Esophagus muscularis mucosa (tissue), 4 donors: ENCODE data around the gene ATP6V0E1. TPM values are rescaled to one million over a fixed set of nuclear protein-coding genes. Genes with fewer than 3 reads are reported as not detected.
A peak's percentile ranks its signal among the peaks of the same experiment; 100 is the strongest.

Source experiments
- DNase-seq: peaks from one replicate; pipeline ENCODE4 v3.0.0-alpha.2; 2017; ENCODE audit errors: extremely low spot score
- H3K27ac ChIP-seq, 4 donors: fragments of 200-600 bp; sonication (generic); replicated peaks in 1 of 4; 1 replicate in 3 of 4; 2 replicates in 1 of 4; pipeline ENCODE4 v1.5.1; 2016 to 2019; ENCODE audit warnings: mild to moderate bottlenecking in 1 of 4
- H3K27me3 ChIP-seq, 4 donors: fragments of 200-600 bp; sonication (generic); one replicate each; pipeline versions ENCODE4 v1.5.1 to v1.6.0; 2016 to 2019
- H3K36me3 ChIP-seq, 4 donors: fragments of 200-600 bp; sonication (generic); one replicate each; pipeline ENCODE4 v1.5.1; 2016 to 2019
- H3K4me1 ChIP-seq, 4 donors: fragments of 200-600 bp; sonication (generic); one replicate each; pipeline ENCODE4 v1.5.1; 2016 to 2019
- H3K4me3 ChIP-seq, 4 donors: fragments of 200-600 bp; sonication (generic); 1 replicate in 2 of 4; 2 replicates in 2 of 4; pipeline ENCODE4 v1.5.1; 2016 to 2019; ENCODE audit warnings: mild to moderate bottlenecking in 4 of 4, moderate library complexity in 1 of 4
- H3K9me3 ChIP-seq, 4 donors: fragments of 200-600 bp; sonication (generic); 1 replicate in 3 of 4; 2 replicates in 1 of 4; pipeline ENCODE4 v1.5.1; 2016 to 2019
- CTCF ChIP-seq, 3 experiments: fragments of 200-600 bp in 2 of 3; fragments of 450-650 bp in 1 of 3; sonication (generic) in 2 of 3; IDR thresholded peaks; one replicate each; pipeline ENCODE4 v1.5.1; 2017 to 2019; ENCODE audit warnings: antibody characterized with exemption in 3 of 3, mild to moderate bottlenecking in 2 of 3, moderate library complexity in 1 of 3
- EP300 ChIP-seq: sonication (generic); formaldehyde crosslinking; IDR thresholded peaks from one replicate; pipeline ENCODE4 v1.6.1; 2017; ENCODE audit warnings: antibody characterized with exemption
- POLR2A ChIP-seq: fragments of 450-650 bp; IDR thresholded peaks from one replicate; pipeline ENCODE4 v1.6.1; 2017; ENCODE audit warnings: antibody characterized with exemption, moderate library complexity, mild to moderate bottlenecking, low read depth
- POLR2AphosphoS5 ChIP-seq, 2 donors: sonication (generic); formaldehyde crosslinking; IDR thresholded peaks; one replicate each; pipeline ENCODE4 v1.6.1; 2017; ENCODE audit warnings: antibody characterized with exemption in 2 of 2
- WGBS: methylation state at CpG from one replicate; pipeline ENCODE4 v1.1.5; 2018; 5-methylcytosine and 5-hydroxymethylcytosine counted together
- intact Hi-C: fragments of 100-400 bp; cut with DNase I; formaldehyde crosslinking; loops from one replicate; pipeline ENCODE4 v1.15.1; 2023
- total RNA-seq, 4 donors: library from RNA; depleted of rRNA; stranded (reverse); fragments of >200 nt; gene quantifications; one replicate each; pipeline versions ENCODE4 v1.1.0 to v1.2.1, GENCODE V29; 2016

ATP6V0E1 gene
- total RNA-seq, 4 donors from 2014 or later: 106 to 210 (median 133) TPM

GRCh38 chr5:173057062-173057924 lies 73.7 kb downstream of the ATP6V0E1 start:
- WGBS: under 1% methylated on average over 22 of the region's 38 CpGs
- Histone ChIP-seq H3K4me3 (peak overlapping the region; percentile 88 to 100 (median 96)), H3K9me3 (no peaks in the 10 kb centered on the region), H3K4me1 (peaks cover 26 to 56% (median 50%) of the 10 kb centered on the region in 4 donors), H3K27ac (peak overlapping the region; percentile 96 to 100 (median 98)), H3K36me3 (no peaks in the 10 kb centered on the region), H3K27me3 (peaks cover 0 to 4% (median 0%) of the 10 kb centered on the region in 4 donors)
- TF ChIP-seq POLR2AphosphoS5 (IDR thresholded peaks at IDR 0.05): peak; percentile 65 to 82
- peak; percentile 51 for TF ChIP-seq POLR2A
- TF ChIP-seq EP300: no peak
- peak; percentile 12 to 33 (median 25) for TF ChIP-seq CTCF (IDR thresholded peaks at IDR 0.05)
- peak; percentile 100 for DNase-seq
- intact Hi-C loops: loop anchor here (2.0 to 10.0 kb wide), 2 partner anchors 72 to 88 kb away; partner anchors contain the start of gene BNIP1

GRCh38 chr5:173062141-173062540 lies 78.6 kb downstream of the ATP6V0E1 start:
- H3K27ac ChIP-seq: no peak overlapping the region
- WGBS: 84% methylated on average over 4 of the region's 4 CpGs
- H3K4me1 ChIP-seq: peaks cover 31 to 87% (median 82%) of the 10 kb centered on the region in 4 donors
- no peak for TF ChIP-seq POLR2AphosphoS5 (IDR thresholded peaks at IDR 0.05)
- no peak for TF ChIP-seq CTCF (IDR thresholded peaks at IDR 0.05)
- TF ChIP-seq POLR2A: no peak
- no peak for TF ChIP-seq EP300
- H3K9me3 ChIP-seq: no peaks in the 10 kb centered on the region
- no peak for DNase-seq
- intact Hi-C loops: no loop called here
- H3K36me3 ChIP-seq: no peaks in the 10 kb centered on the region
- no peak overlapping the region for H3K4me3 ChIP-seq
- H3K27me3 ChIP-seq: no peaks in the 10 kb centered on the region

- Histone ChIP-seq H3K9me3 (no peaks in the 10 kb centered on the region), H3K27ac (no peak overlapping the region), H3K4me3 (no peak overlapping the region), H3K36me3 (no peaks in the 10 kb centered on the region), H3K27me3 (no peaks in the 10 kb centered on the region), H3K4me1 (peaks cover 7 to 69% (median 64%) of the 10 kb centered on the region in 4 donors)
- DNase-seq: no peak
- intact Hi-C loops: no loop called here
- TF ChIP-seq CTCF (IDR thresholded peaks at IDR 0.05) (no peak), POLR2A (no peak), EP300 (no peak)
These were observed 81.6 kb downstream of the ATP6V0E1 start for GRCh38 chr5:173065155-173065554.

GRCh38 chr5:173069671-173070070 lies 86.1 kb downstream of the ATP6V0E1 start:
- H3K4me3 ChIP-seq: no peak overlapping the region
- intact Hi-C loops: no loop called here
- 87% methylated on average over 7 of the region's 7 CpGs for WGBS

More at GRCh38 chr5:173069671-173070070, 86.1 kb downstream of the ATP6V0E1 start:
- Histone ChIP-seq H3K9me3 (no peaks in the 10 kb centered on the region), H3K27me3 (no peaks in the 10 kb centered on the region), H3K4me1 (peaks cover 17 to 66% (median 52%) of the 10 kb centered on the region in 4 donors), H3K27ac (no peak overlapping the region), H3K36me3 (no peaks in the 10 kb centered on the region)
- no peak for DNase-seq
- no peak for TF ChIP-seq POLR2A
- no peak for TF ChIP-seq EP300
- no peak for TF ChIP-seq POLR2AphosphoS5 (IDR thresholded peaks at IDR 0.05)
- no peak for TF ChIP-seq CTCF (IDR thresholded peaks at IDR 0.05)
